CD4-positive, alpha-beta T cell treated with Interleukin-2 at 100 ng/mL for 4 hours (primary cell): Measurements from ENCODE around the gene TCF4.

Source experiments
- DNase-seq: peaks from one replicate; pipeline ENCODE4 v3.0.0-alpha.2; 2020; ENCODE audit warnings: low spot score

TCF4 gene

GRCh38 chr18:55234366-55235093 is 353.5 kb downstream of the TCF4 start:
- peak; percentile 18 for DNase-seq

GRCh38 chr18:55233857-55234256 is 354.1 kb downstream of the TCF4 start:
- DNase-seq = no peak

GRCh38 chr18:55232506-55232905 is 355.5 kb downstream of the TCF4 start:
- DNase-seq = no peak

- no peak for DNase-seq
Observed at GRCh38 chr18:55229682-55230081, 358.3 kb downstream of the TCF4 start.

- no peak for DNase-seq
Observed at GRCh38 chr18:55228707-55229106, 359.3 kb downstream of the TCF4 start.

GRCh38 chr18:55228191-55228590 is 359.8 kb downstream of the TCF4 start:
- no peak for DNase-seq

- DNase-seq = no peak
Observed at GRCh38 chr18:55227771-55228170, 360.2 kb downstream of the TCF4 start.

GRCh38 chr18:55226044-55226443 is 361.9 kb downstream of the TCF4 start:
- DNase-seq = no peak

GRCh38 chr18:55224086-55224625 is 363.8 kb downstream of the TCF4 start:
- no peak for DNase-seq

- DNase-seq = no peak
Observed at GRCh38 chr18:55221622-55222021, 366.4 kb downstream of the TCF4 start.

GRCh38 chr18:55220523-55220922 is 367.5 kb downstream of the TCF4 start:
- no peak for DNase-seq

- DNase-seq = no peak
Observed at GRCh38 chr18:55219823-55220222, 368.2 kb downstream of the TCF4 start.

GRCh38 chr18:55219059-55219458 is 368.9 kb downstream of the TCF4 start:
- no peak for DNase-seq

- no peak for DNase-seq
Observed at GRCh38 chr18:55214969-55215368, 373.0 kb downstream of the TCF4 start.

- no peak for DNase-seq
Observed at GRCh38 chr18:55214534-55214933, 373.5 kb downstream of the TCF4 start.

GRCh38 chr18:55213586-55213985 is 374.4 kb downstream of the TCF4 start:
- no peak for DNase-seq

- DNase-seq = no peak
Observed at GRCh38 chr18:55206927-55207326, 381.1 kb downstream of the TCF4 start.

GRCh38 chr18:55202232-55202917 is 385.6 kb downstream of the TCF4 start:
- no peak for DNase-seq

- no peak for DNase-seq
Observed at GRCh38 chr18:55199291-55199963, 388.6 kb downstream of the TCF4 start.

GRCh38 chr18:55195863-55196262 is 392.1 kb downstream of the TCF4 start:
- no peak for DNase-seq

- no peak for DNase-seq
Observed at GRCh38 chr18:55189972-55190371, 398.0 kb downstream of the TCF4 start.

- no peak for DNase-seq
Observed at GRCh38 chr18:55186588-55186987, 401.4 kb downstream of the TCF4 start.

- DNase-seq = no peak
Observed at GRCh38 chr18:55185391-55185790, 402.6 kb downstream of the TCF4 start.
